ENCODE measurements around the gene THBS3.

- no peak for TF ChIP-seq CTCF (IDR thresholded peaks at IDR 0.05; ENCODE audit: poor library complexity, severe bottlenecking)
- TF ChIP-seq RAD21 (conservative IDR thresholded peaks at IDR 0.05) = no peak
- TF ChIP-seq SMC3 (conservative IDR thresholded peaks at IDR 0.05; ENCODE audit: poor library complexity) = no peak
- TF ChIP-seq TAF1 (IDR thresholded peaks at IDR 0.05; ENCODE audit: low read depth) = no peak
- TF ChIP-seq MXI1 (conservative IDR thresholded peaks at IDR 0.05; ENCODE audit: poor library complexity, severe bottlenecking) = no peak
- TF ChIP-seq POLR2AphosphoS5 (IDR thresholded peaks at IDR 0.05) = no peak
- no peak for TF ChIP-seq EP300 (conservative IDR thresholded peaks at IDR 0.05; ENCODE audit: poor library complexity, severe bottlenecking)
- TF ChIP-seq EZH2 (IDR thresholded peaks at IDR 0.05; ENCODE audit: borderline replicate concordance, insufficient read depth, low read length, poor library complexity, severe bottlenecking) = no peak
- no peak for TF ChIP-seq REST (IDR thresholded peaks at IDR 0.05; ENCODE audit: borderline replicate concordance)
These were observed 45.5 kb upstream of the THBS3 start for GRCh38 chr1:155253208-155253607.

All from neural cell (in vitro differentiated cells).